Measurements from ENCODE around the gene FBXW8.
A peak's percentile ranks its signal among the peaks of the same experiment; 100 is the strongest.

Gene FBXW8

GRCh38 chr12:116919706-116920485 lies 9.1 kb downstream of the FBXW8 start:
- no peak for DNase-seq
- intact Hi-C loops (cut with DNase I) = no loop called here

DNA sequence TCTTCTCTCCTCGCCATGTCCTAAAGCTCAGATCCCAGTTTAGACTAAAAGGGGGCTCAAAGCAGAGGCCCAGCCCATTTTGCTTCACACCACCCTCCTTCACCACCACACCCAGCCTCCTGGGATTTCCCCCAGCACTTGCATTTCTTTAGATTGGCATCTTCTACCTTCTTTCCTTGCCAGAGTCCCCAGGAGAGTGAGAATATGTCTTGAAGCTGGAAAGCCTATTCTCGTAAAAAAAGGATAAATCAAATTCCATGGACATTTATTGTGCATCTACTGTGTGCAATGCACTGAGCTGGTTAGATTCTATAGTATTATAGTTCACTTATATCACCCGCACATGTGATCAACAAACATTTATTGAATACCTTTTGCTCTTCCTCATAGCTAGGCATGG lies 10.2 kb downstream of the FBXW8 start:
- intact Hi-C loops (cut with DNase I) = no loop called here
- DNase-seq = no peak

DNA sequence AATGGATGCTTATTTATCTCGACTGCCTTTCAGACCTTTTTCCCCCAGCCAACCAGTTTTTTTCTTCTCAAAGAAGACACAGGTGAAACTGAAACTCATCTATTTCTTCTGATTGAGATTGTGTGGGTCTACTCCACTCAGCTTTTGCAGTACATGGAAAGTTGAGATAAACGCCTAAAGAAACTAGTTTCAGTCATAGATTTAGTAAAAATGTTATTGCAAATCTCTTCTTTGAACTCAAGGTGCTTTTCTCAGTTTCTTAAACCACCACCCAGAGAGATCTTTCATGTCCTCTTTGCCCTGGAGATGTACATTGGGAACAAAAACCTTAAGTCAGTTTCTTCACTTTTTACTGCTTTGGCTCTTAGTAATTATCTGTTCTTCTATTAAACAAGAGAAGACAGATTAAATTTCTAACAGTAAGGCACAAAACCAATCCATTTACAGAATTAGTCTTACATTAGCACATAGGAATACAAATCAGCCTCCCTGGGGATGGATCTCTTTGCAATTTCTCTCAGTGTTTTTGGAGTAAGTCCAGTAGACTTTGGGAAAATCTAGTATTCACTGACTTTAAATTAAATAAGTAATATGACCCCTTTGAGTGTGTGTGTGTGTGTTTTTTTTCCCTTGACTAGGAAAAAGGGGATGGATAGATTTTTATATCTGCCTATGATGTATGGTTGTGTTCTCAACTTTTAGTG lies 11.6 kb downstream of the FBXW8 start:
- DNase-seq = no peak
- intact Hi-C loops (cut with DNase I) = no loop called here

DNA sequence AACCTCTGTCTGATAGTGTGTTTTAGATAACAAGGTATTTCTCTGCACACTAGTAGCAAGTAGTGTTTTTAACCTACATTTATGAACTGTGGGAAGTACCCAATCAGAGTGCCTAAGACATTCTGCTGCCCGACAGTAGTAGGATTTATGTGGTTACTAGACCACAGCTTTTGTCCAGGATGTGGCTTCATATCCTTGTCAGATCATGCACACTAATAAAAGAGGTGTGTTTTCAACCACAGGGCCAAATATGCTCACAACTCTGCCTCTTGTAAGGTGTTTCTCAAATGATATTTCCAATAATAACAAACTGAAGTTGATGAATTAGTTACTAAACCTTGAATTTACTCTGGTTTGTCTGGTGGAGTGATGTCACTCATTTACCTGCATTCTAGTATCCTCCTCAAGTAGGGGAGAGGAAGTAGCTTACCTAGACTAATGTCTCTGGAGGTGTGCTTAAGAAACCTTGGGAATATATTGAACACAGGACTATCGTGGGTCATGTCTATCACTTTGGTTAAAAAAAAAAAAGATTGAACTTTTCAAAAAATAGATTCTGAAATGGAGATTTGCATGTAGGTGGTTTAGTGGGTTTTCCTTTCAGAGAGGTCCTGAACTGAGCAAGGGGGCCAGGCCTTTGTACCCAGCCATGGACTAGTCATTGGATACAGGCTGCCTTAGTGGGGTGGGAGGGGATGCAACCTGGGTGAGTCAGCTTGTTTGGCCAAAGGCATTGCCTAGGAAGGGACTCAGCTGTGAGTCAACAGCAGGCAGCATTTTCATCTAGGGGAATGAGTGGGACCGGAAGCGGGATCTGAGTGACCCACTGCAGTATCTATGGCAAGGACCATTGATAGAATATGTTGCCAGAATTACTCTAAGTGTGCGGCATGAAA lies 14.1 kb downstream of the FBXW8 start:
- no peak for DNase-seq
- intact Hi-C loops (cut with DNase I) = no loop called here

- intact Hi-C loops (cut with DNase I) = no loop called here
These were observed 15.8 kb downstream of the FBXW8 start for GRCh38 chr12:116926283-116927243.

DNA sequence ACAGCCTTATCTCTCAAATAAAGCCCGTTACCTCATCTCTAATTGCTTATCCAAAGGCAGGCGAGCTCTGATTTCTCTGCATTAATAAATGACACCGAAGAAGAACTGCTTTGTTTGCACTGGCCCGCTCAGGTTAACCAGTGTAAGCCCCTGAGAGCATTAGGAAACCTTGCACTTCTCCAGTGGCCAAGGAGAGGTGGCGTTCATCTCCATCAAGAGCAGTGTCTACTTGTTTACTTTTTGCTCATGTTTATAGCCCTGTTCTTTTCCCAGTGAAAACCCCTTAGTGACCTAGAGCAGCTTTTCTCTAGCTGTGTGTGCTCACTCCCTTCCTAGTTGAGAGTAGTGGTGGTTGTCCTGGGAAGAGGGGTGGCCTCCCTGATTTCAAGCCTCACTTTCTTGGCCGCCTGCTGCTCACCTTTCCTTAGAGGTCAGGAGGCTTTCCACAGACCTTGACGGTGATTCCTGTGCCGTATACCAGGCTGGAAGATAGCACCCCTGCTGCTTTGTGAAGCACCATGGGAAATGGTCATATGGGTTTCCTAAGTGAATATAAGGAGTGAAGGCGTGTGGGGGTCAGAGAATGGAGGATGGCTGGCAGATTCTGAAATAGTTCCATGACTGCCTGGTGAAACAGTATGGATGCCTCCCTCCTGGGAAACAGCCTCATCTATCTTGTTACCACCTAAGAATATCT lies 16.6 kb downstream of the FBXW8 start:
- intact Hi-C loops (cut with DNase I) = no loop called here
- DNase-seq = no peak

More at GRCh38 chr12:116926283-116927243, 15.8 kb downstream of the FBXW8 start:
- DNase-seq = peak in 4 of 42 donors; percentile 11 to 30 (median 22)

- DNase-seq = no peak
- intact Hi-C loops (cut with DNase I) = no loop called here
These were observed 17.8 kb downstream of the FBXW8 start for GRCh38 chr12:116928504-116928903.

DNA sequence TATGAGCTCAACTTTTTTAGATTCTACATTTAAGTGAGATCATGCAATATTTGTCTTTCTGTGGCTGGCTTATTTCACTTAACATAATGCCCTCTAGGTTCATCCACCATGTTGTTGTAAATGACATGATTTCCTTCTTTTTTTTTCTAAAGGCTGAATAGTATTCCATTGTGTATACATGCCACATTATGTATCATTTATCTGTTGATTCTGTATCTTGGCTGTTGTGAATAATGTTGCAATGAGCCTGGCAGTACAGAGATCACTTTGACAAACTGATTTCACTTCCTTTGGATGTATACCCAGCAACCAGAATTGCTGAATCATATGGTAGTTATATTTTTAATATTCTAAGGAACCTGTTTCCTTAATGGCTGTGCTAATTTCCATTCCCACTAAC lies 19.1 kb downstream of the FBXW8 start:
- intact Hi-C loops (cut with DNase I) = no loop called here
- no peak for DNase-seq

DNA sequence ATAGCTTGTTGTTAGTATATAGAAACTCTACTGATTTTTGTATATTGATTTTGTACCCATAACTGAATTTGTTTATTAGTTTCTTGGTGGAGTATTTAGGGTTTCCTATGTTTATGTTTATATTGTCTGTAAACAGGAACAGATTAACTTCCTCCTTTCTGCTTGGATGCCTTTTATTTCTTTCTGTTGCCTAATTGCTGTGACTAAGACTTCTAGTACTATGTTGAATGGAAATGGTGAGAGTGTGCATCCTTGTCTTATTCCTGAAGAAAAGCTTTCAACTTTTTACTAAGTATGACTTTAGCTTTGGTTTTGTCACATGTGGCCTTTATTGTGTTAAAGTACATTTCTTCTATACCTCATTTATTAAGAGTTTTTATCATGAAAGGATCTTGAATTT lies 20.9 kb downstream of the FBXW8 start:
- no peak for DNase-seq
- intact Hi-C loops (cut with DNase I) = no loop called here

DNA sequence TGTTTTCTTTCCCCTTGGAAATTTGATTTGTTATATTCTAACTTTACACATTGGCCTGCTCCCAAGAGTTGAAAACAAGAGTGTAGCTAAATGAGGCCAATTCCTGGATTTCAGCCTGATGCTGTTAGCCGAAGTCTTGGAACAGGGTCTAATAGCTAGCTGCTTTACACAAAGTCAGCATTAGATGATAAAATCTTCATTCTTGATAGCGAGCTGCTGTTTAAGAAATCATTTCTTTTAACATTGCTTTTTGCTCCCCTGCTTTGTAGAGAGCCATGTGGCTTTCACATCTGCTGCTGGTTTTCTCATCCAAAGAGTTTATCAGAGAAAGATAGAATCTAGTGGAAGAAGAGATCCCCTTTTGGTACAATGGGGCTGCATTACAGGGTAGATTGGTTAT lies 22.3 kb downstream of the FBXW8 start:
- intact Hi-C loops (cut with DNase I) = no loop called here
- no peak for DNase-seq

GRCh38 chr12:116933512-116934246 lies 22.9 kb downstream of the FBXW8 start:
- DNase-seq = no peak

DNA sequence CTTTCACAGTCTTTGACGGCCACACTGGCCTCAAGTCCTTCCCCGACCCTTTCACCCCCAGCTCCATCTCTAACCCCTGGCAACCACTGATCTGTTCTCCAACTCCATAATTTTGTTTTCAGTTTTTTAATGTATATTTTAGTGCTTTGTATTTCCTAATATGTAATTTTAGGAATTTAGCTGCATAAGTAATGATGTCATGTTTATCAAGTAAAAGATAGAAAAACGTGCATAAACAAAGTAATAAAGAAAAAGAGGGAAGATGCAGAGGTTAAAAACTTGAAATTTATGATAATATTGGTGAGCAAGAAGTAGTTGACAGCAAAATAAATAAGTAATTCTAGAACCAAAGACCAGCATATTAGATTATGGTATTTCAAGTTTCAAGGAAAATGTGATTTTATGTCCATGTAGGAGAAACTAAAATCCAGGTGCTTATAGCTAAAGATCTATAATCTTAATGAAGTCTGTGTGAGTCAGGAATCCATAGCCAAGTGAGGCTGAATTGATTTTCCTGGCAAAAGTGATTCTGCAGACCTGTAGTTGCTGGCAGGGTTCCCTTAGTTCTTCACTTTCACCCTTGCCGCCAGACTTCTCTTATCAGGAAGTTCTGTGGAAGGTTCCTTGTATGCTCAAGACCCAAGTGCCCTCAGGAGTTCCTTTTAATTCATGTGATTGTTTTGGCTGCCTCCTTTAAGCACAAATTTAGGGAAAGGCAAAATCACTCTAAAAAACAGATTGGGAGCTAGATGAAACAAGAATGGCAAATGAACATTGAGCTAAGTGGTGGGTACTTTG lies 24.4 kb downstream of the FBXW8 start:
- DNase-seq = no peak
- intact Hi-C loops (cut with DNase I) = no loop called here

More at GRCh38 chr12:116933512-116934246, 22.9 kb downstream of the FBXW8 start:
- intact Hi-C loops (cut with DNase I) = no loop called here

GRCh38 chr12:116937640-116938039 lies 26.9 kb downstream of the FBXW8 start:
- intact Hi-C loops (cut with DNase I) = no loop called here
- no peak for DNase-seq

GRCh38 chr12:116939734-116940133 lies 29.0 kb downstream of the FBXW8 start:
- intact Hi-C loops (cut with DNase I) = no loop called here
- no peak for DNase-seq

GRCh38 chr12:116941188-116941587 lies 30.4 kb downstream of the FBXW8 start:
- intact Hi-C loops (cut with DNase I) = no loop called here
- DNase-seq = no peak

All from head of caudate nucleus (tissue), 42 donors.